ENCODE data around the gene CCDC117. TPM values are rescaled to one million over a fixed set of nuclear protein-coding genes. Genes with fewer than 3 reads are reported as not detected.

CCDC117 gene
- polyA plus RNA-seq, 1 of the 3 experiments (the other 2 are of a cell fraction): 4.2 TPM

DNA sequence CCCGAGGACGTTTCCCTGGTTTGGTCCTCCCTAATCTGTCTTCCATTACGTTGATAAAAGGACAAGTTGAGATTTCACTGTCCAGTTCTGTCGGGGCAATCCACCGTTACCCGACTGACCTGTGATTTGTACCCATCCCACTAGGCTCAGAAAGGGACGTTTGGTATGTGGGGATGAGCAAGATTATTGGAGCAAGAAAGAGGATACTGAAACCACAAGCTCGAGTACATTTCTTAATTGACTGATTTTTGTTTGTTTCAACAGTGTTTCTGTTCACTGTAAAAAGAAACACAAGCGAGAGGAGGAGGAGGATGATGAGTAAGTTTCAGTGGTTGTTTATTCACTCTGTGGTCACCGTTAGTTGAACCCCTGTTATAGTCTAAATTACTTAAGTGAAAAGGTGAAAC lies 969 bp downstream of the CCDC117 start:
- H3K27me3 ChIP-seq (ENCODE audit: insufficient read depth): no peaks in the 10 kb centered on the region
- peaks cover 0 to 35% of the 10 kb centered on the region in 2 experiments for H3K36me3 ChIP-seq (replicated peaks in 1 of 2; ENCODE audit: control insufficient read depth in 1 of 2, insufficient read depth in 2 of 2, low read length in 1 of 2)
- peak overlapping the region; percentile 71 to 88 for H3K27ac ChIP-seq (ENCODE audit: low read depth in 2 of 2, low read length in 1 of 2)
- peak overlapping the region; percentile 94 for H3K9ac ChIP-seq
- ChIA-PET POLR2A (interaction anchor here (1.0 kb wide), 2 partner anchors 12 to 94 kb away, joined by 4 read pairs; partner anchors contain the start of gene TTC28), CTCF (interaction anchor here (1.1 to 3.2 kb wide), 10 partner anchors 8 to 174 kb away, joined by 3 to 17 read pairs (median 6); partner anchors contain the start of gene XBP1)
- TF ChIP-seq FOSL2 (IDR thresholded peaks at IDR 0.05; ENCODE audit: borderline replicate concordance, low read depth) (0 out of 2 replicates have a peak, but pooled peaks have one; percentile 1), GATA2 (CRISPR knock-in tag; IDR thresholded peaks at IDR 0.05) (no peak)
- peak overlapping the region; percentile 95 for H3K4me2 ChIP-seq
- 8% methylated on average over 10 of the region's 10 CpGs for WGBS (ENCODE audit: low lambda C conversion rate)
- H3K4me1 ChIP-seq (ENCODE audit: control insufficient read depth in 1 of 2, insufficient read depth in 2 of 2, low read depth in 1 of 2, low read length in 1 of 2): no peaks in the 10 kb centered on the region
- peaks cover 7% of the 10 kb centered on the region for H3F3A ChIP-seq (replicated peaks; ENCODE audit: insufficient read depth)
- H3K9me3 ChIP-seq: no peaks in the 10 kb centered on the region
- no peaks in the 10 kb centered on the region for H4K20me1 ChIP-seq (ENCODE audit: insufficient read depth)
- peaks cover 55% of the 10 kb centered on the region for H3K79me2 ChIP-seq (ENCODE audit: insufficient read depth)
- H2AFZ ChIP-seq (ENCODE audit: low read depth): peak overlapping the region; percentile 86
- H3K4me3 ChIP-seq (ENCODE audit: low read depth in 2 of 2, low read length in 1 of 2): peak overlapping the region; percentile 60 to 88
- H3K9me2 ChIP-seq: no peaks in the 10 kb centered on the region
- DNase-seq: no peak

DNA sequence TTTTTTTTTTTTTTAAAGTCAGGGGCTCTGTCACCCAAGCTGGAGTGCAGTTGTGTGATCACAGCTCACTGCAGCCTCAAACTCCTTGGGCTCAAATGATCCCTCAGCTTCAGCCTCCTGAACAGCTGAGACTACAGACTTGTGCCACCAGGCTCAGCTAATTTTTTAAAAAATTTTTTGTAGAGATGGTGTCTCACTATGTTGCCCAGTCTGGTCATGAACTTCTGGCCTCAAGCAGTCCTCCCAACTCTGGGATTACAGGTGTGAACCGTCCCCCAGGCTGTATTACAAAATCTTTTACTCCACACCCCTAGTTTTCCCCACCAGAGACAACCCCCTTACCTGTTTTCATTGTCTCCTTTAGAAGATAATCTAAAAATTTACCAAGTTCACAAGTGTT lies 1.9 kb downstream of the CCDC117 start:
- H3K27me3 ChIP-seq (ENCODE audit: insufficient read depth): no peaks in the 10 kb centered on the region
- H4K20me1 ChIP-seq (ENCODE audit: insufficient read depth): peaks cover 6% of the 10 kb centered on the region; the same call in 1 of the 2 replicates
- ChIA-PET POLR2A (interaction anchor here (0.7 kb wide), 1 partner anchor 40 kb away, joined by 4 read pairs; no protein-coding TSS in a partner anchor), CTCF (interaction anchor here (3.2 kb wide), 1 partner anchor 25 kb away, joined by 17 read pairs; the partner anchor contains the start of gene XBP1)
- no peaks in the 10 kb centered on the region for H3K4me1 ChIP-seq (ENCODE audit: control insufficient read depth in 1 of 2, insufficient read depth in 2 of 2, low read depth in 1 of 2, low read length in 1 of 2)
- peaks cover 64% of the 10 kb centered on the region for H3K79me2 ChIP-seq (ENCODE audit: insufficient read depth)
- peaks cover 0 to 39% of the 10 kb centered on the region in 2 experiments for H3K36me3 ChIP-seq (replicated peaks in 1 of 2; ENCODE audit: control insufficient read depth in 1 of 2, insufficient read depth in 2 of 2, low read length in 1 of 2)
- H3K9ac ChIP-seq: no peak overlapping the region
- H3F3A ChIP-seq (replicated peaks; ENCODE audit: insufficient read depth): peaks cover 7% of the 10 kb centered on the region
- 0 out of 2 replicates have a peak overlapping the region, but pooled peaks have one; percentile 95 for H3K4me2 ChIP-seq
- H3K4me3 ChIP-seq (ENCODE audit: low read depth in 2 of 2, low read length in 1 of 2): 0 out of 4 replicates have a peak overlapping the region, but pooled peaks of 1 of the 2 experiments have one; percentile 88
- DNase-seq: no peak
- H3K9me3 ChIP-seq: no peaks in the 10 kb centered on the region
- TF ChIP-seq, protein P1, sequence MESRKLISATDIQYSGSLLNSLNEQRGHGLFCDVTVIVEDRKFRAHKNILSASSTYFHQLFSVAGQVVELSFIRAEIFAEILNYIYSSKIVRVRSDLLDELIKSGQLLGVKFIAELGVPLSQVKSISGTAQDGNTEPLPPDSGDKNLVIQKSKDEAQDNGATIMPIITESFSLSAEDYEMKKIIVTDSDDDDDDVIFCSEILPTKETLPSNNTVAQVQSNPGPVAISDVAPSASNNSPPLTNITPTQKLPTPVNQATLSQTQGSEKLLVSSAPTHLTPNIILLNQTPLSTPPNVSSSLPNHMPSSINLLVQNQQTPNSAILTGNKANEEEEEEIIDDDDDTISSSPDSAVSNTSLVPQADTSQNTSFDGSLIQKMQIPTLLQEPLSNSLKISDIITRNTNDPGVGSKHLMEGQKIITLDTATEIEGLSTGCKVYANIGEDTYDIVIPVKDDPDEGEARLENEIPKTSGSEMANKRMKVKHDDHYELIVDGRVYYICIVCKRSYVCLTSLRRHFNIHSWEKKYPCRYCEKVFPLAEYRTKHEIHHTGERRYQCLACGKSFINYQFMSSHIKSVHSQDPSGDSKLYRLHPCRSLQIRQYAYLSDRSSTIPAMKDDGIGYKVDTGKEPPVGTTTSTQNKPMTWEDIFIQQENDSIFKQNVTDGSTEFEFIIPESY (IDR thresholded peaks at IDR 0.05; ENCODE audit: borderline replicate concordance, low read depth): no peak
- TF ChIP-seq, protein P2, sequence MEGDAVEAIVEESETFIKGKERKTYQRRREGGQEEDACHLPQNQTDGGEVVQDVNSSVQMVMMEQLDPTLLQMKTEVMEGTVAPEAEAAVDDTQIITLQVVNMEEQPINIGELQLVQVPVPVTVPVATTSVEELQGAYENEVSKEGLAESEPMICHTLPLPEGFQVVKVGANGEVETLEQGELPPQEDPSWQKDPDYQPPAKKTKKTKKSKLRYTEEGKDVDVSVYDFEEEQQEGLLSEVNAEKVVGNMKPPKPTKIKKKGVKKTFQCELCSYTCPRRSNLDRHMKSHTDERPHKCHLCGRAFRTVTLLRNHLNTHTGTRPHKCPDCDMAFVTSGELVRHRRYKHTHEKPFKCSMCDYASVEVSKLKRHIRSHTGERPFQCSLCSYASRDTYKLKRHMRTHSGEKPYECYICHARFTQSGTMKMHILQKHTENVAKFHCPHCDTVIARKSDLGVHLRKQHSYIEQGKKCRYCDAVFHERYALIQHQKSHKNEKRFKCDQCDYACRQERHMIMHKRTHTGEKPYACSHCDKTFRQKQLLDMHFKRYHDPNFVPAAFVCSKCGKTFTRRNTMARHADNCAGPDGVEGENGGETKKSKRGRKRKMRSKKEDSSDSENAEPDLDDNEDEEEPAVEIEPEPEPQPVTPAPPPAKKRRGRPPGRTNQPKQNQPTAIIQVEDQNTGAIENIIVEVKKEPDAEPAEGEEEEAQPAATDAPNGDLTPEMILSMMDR (IDR thresholded peaks at IDR 0.05): no peak
- TF ChIP-seq NFIC (IDR thresholded peaks at IDR 0.05; ENCODE audit: borderline replicate concordance) (no peak), FOXM1 (IDR thresholded peaks at IDR 0.05; ENCODE audit: low read depth) (no peak), EP300 (IDR thresholded peaks at IDR 0.05; ENCODE audit: borderline replicate concordance in 1 of 2, low read depth in 1 of 2, low read length in 1 of 2) (no peak), GABPA (IDR thresholded peaks at IDR 0.05; ENCODE audit: low read depth) (no peak), EZH2phosphoT487 (IDR thresholded peaks at IDR 0.05; ENCODE audit: borderline replicate concordance, low read depth) (no peak), JUND (IDR thresholded peaks at IDR 0.05) (no peak), NRF1 (IDR thresholded peaks at IDR 0.05; ENCODE audit: low read depth, low read length) (no peak), SIN3A (IDR thresholded peaks at IDR 0.05; ENCODE audit: borderline replicate concordance, low read depth, low read length) (no peak), SMC3 (IDR thresholded peaks at IDR 0.05; ENCODE audit: low read depth, low read length) (no peak), RXRA (IDR thresholded peaks at IDR 0.05; ENCODE audit: borderline replicate concordance, low read depth) (no peak)
- TF ChIP-seq, protein P3, sequence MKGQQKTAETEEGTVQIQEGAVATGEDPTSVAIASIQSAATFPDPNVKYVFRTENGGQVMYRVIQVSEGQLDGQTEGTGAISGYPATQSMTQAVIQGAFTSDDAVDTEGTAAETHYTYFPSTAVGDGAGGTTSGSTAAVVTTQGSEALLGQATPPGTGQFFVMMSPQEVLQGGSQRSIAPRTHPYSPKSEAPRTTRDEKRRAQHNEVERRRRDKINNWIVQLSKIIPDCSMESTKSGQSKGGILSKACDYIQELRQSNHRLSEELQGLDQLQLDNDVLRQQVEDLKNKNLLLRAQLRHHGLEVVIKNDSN (IDR thresholded peaks at IDR 0.05; ENCODE audit: borderline replicate concordance, low read depth): no peak
- TF ChIP-seq, protein P4, sequence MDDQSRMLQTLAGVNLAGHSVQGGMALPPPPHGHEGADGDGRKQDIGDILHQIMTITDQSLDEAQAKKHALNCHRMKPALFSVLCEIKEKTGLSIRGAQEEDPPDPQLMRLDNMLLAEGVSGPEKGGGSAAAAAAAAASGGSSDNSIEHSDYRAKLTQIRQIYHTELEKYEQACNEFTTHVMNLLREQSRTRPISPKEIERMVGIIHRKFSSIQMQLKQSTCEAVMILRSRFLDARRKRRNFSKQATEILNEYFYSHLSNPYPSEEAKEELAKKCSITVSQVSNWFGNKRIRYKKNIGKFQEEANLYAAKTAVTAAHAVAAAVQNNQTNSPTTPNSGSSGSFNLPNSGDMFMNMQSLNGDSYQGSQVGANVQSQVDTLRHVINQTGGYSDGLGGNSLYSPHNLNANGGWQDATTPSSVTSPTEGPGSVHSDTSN (IDR thresholded peaks at IDR 0.05): no peak
- WGBS (ENCODE audit: low lambda C conversion rate): 95% methylated on average over 1 of the region's 1 CpG
- peak overlapping the region in 1 of 2 experiments; percentile 88; a peak in 1 of 4 replicates for H3K27ac ChIP-seq (ENCODE audit: low read depth in 2 of 2, low read length in 1 of 2)
- no peak overlapping the region for H2AFZ ChIP-seq (ENCODE audit: low read depth)
- H3K9me2 ChIP-seq: no peaks in the 10 kb centered on the region
